ENCODE data around the gene TMEM170A. TPM values are rescaled to one million over a fixed set of nuclear protein-coding genes. Genes with fewer than 3 reads are reported as not detected.

The TMEM170A gene
- total RNA-seq, 1 experiment from 2014 or later, result 31.4 TPM

GRCh38 chr16:75482434-75483205 lies 18.1 kb upstream of the TMEM170A start:
- Histone ChIP-seq H3K36me3 (ENCODE audit: low read depth) (no peaks in the 10 kb centered on the region), H3K27me3 (ENCODE audit: insufficient read depth, low read depth) (no peaks in the 10 kb centered on the region), H3K9me3 (ENCODE audit: insufficient read depth, low read depth) (no peaks in the 10 kb centered on the region), H2AFZ (no peak overlapping the region), H3K4me3 (no peak overlapping the region), H3K9me2 (ENCODE audit: insufficient read depth) (no peaks in the 10 kb centered on the region), H3K27ac (peak overlapping the region; percentile 98), H3K4me2 (peak overlapping the region; percentile 48), H3K4me1 (replicated peaks; ENCODE audit: insufficient read depth) (peaks cover 51% of the 10 kb centered on the region), H3K79me2 (ENCODE audit: low read depth) (no peaks in the 10 kb centered on the region), H3F3A (ENCODE audit: insufficient read depth, low read depth) (peaks cover 25% of the 10 kb centered on the region), H4K20me1 (ENCODE audit: insufficient read depth) (no peaks in the 10 kb centered on the region)
- BruUV-seq (replicated peaks), result no TSS peak
- POLR2A ChIA-PET (ENCODE audit: unreplicated experiment), result interaction anchor here (0.5 to 1.2 kb wide), 4 partner anchors 73 to 283 kb away, joined by 3 to 10 read pairs (median 3); partner anchors contain the start of gene TMEM231
- TF ChIP-seq, protein P1, sequence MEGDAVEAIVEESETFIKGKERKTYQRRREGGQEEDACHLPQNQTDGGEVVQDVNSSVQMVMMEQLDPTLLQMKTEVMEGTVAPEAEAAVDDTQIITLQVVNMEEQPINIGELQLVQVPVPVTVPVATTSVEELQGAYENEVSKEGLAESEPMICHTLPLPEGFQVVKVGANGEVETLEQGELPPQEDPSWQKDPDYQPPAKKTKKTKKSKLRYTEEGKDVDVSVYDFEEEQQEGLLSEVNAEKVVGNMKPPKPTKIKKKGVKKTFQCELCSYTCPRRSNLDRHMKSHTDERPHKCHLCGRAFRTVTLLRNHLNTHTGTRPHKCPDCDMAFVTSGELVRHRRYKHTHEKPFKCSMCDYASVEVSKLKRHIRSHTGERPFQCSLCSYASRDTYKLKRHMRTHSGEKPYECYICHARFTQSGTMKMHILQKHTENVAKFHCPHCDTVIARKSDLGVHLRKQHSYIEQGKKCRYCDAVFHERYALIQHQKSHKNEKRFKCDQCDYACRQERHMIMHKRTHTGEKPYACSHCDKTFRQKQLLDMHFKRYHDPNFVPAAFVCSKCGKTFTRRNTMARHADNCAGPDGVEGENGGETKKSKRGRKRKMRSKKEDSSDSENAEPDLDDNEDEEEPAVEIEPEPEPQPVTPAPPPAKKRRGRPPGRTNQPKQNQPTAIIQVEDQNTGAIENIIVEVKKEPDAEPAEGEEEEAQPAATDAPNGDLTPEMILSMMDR (conservative IDR thresholded peaks at IDR 0.05), result no peak
- no peak for TF ChIP-seq EZH2 (IDR thresholded peaks at IDR 0.05; ENCODE audit: low read depth)
- CTCF ChIA-PET, result no interaction called here
- DNase-seq, result no peak
- intact Hi-C loops (cut with micrococcal nuclease; ENCODE audit: unreplicated experiment), result no loop called here

DNA sequence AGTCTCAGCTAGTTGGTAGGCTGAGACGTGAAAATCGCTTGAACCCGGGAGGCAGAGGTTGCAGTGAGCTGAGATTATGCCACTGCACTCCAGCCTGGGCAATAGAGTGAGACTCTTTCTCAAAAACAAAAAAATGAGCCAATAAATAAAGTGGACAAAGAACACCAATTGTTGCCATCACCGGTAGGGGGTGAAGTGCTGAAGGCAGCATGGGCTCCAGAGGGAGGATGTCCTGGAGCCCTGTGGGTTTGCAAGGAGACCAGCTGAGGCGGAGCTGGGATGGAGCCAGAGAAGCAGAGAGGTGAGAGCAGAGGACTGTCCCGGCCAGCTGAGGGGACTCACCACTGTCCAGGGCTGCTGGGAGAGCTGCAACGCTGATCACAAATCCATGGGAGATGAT lies 17.0 kb upstream of the TMEM170A start:
- no peaks in the 10 kb centered on the region for H4K20me1 ChIP-seq (ENCODE audit: insufficient read depth)
- no peak for DNase-seq
- H3F3A ChIP-seq (ENCODE audit: insufficient read depth, low read depth), result peaks cover 26% of the 10 kb centered on the region
- intact Hi-C loops (cut with micrococcal nuclease; ENCODE audit: unreplicated experiment), result no loop called here
- H3K4me2 ChIP-seq, result no peak overlapping the region
- peaks cover 52% of the 10 kb centered on the region for H3K4me1 ChIP-seq (replicated peaks; ENCODE audit: insufficient read depth)
- H3K4me3 ChIP-seq, result no peak overlapping the region
- H2AFZ ChIP-seq, result no peak overlapping the region
- TF ChIP-seq, protein P1 (conservative IDR thresholded peaks at IDR 0.05), result 0 out of 2 replicates have a peak, but pooled peaks have one; percentile 17
- TF ChIP-seq EZH2 (IDR thresholded peaks at IDR 0.05; ENCODE audit: low read depth), result no peak
- ChIA-PET POLR2A (ENCODE audit: unreplicated experiment) (no interaction called here), CTCF (no interaction called here)
- H3K36me3 ChIP-seq (ENCODE audit: low read depth), result no peaks in the 10 kb centered on the region
- H3K27ac ChIP-seq, result no peak overlapping the region
- no TSS peak for BruUV-seq (replicated peaks)
- no peaks in the 10 kb centered on the region for H3K27me3 ChIP-seq (ENCODE audit: insufficient read depth, low read depth)
- no peaks in the 10 kb centered on the region for H3K79me2 ChIP-seq (ENCODE audit: low read depth)
- no peaks in the 10 kb centered on the region for H3K9me3 ChIP-seq (ENCODE audit: insufficient read depth, low read depth)
- no peaks in the 10 kb centered on the region for H3K9me2 ChIP-seq (ENCODE audit: insufficient read depth)

GRCh38 chr16:75479421-75479990 lies 15.0 kb upstream of the TMEM170A start:
- TF ChIP-seq, protein P1 (conservative IDR thresholded peaks at IDR 0.05), result no peak
- no peak for TF ChIP-seq EZH2 (IDR thresholded peaks at IDR 0.05; ENCODE audit: low read depth)
- H3K9me2 ChIP-seq (ENCODE audit: insufficient read depth), result no peaks in the 10 kb centered on the region
- CTCF ChIA-PET, result no interaction called here
- no peak overlapping the region for H2AFZ ChIP-seq
- no peak for DNase-seq
- no peaks in the 10 kb centered on the region for H3K36me3 ChIP-seq (ENCODE audit: low read depth)
- H3F3A ChIP-seq (ENCODE audit: insufficient read depth, low read depth), result peaks cover 18% of the 10 kb centered on the region
- peaks cover 33% of the 10 kb centered on the region for H3K4me1 ChIP-seq (replicated peaks; ENCODE audit: insufficient read depth)
- intact Hi-C loops (cut with micrococcal nuclease; ENCODE audit: unreplicated experiment), result no loop called here
- no peak overlapping the region for H3K4me2 ChIP-seq
- H3K27me3 ChIP-seq (ENCODE audit: insufficient read depth, low read depth), result no peaks in the 10 kb centered on the region
- no peaks in the 10 kb centered on the region for H4K20me1 ChIP-seq (ENCODE audit: insufficient read depth)
- no peak overlapping the region for H3K4me3 ChIP-seq
- BruUV-seq (replicated peaks), result no TSS peak
- POLR2A ChIA-PET (ENCODE audit: unreplicated experiment), result no interaction called here
- H3K79me2 ChIP-seq (ENCODE audit: low read depth), result no peaks in the 10 kb centered on the region
- H3K9me3 ChIP-seq (ENCODE audit: insufficient read depth, low read depth), result no peaks in the 10 kb centered on the region
- H3K27ac ChIP-seq, result no peak overlapping the region
